ENCODE data around the gene AMD1. TPM values are rescaled to one million over a fixed set of nuclear protein-coding genes. Genes with fewer than 3 reads are reported as not detected.

AMD1 gene
- total RNA-seq, 1 experiment from 2014 or later = 87.6 TPM

- TF ChIP-seq, protein P1, sequence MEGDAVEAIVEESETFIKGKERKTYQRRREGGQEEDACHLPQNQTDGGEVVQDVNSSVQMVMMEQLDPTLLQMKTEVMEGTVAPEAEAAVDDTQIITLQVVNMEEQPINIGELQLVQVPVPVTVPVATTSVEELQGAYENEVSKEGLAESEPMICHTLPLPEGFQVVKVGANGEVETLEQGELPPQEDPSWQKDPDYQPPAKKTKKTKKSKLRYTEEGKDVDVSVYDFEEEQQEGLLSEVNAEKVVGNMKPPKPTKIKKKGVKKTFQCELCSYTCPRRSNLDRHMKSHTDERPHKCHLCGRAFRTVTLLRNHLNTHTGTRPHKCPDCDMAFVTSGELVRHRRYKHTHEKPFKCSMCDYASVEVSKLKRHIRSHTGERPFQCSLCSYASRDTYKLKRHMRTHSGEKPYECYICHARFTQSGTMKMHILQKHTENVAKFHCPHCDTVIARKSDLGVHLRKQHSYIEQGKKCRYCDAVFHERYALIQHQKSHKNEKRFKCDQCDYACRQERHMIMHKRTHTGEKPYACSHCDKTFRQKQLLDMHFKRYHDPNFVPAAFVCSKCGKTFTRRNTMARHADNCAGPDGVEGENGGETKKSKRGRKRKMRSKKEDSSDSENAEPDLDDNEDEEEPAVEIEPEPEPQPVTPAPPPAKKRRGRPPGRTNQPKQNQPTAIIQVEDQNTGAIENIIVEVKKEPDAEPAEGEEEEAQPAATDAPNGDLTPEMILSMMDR (conservative IDR thresholded peaks at IDR 0.05; ENCODE audit: low read depth, low read length) = no peak
- TF ChIP-seq EZH2 (IDR thresholded peaks at IDR 0.05; ENCODE audit: borderline replicate concordance, low read depth, low read length, poor library complexity, severe bottlenecking) = no peak
- no peaks in the 10 kb centered on the region for H3K36me3 ChIP-seq (ENCODE audit: insufficient read depth, low read length, poor library complexity, severe bottlenecking)
- no peaks in the 10 kb centered on the region for H3K27me3 ChIP-seq (replicated peaks; ENCODE audit: insufficient read depth, low read depth, low read length, poor library complexity)
- no peak overlapping the region for H3K4me3 ChIP-seq (ENCODE audit: low read depth, low read length, poor library complexity, severe bottlenecking)
- ChIA-PET POLR2A (ENCODE audit: low non-redundant PET) (interaction anchor here (0.8 kb wide), 1 partner anchor 1358 kb away, joined by 4 read pairs; no protein-coding TSS in a partner anchor), CTCF (no interaction called here)
- intact Hi-C loops (cut with micrococcal nuclease; ENCODE audit: unreplicated experiment) = no loop called here
- DNase-seq (ENCODE audit: low spot score) = no peak
- no TSS peak for BruUV-seq (replicated peaks)
- no peaks in the 10 kb centered on the region for H3K9me3 ChIP-seq (ENCODE audit: low read depth, low read length, poor library complexity, severe bottlenecking)
- peaks cover 55% of the 10 kb centered on the region for H3K4me1 ChIP-seq (ENCODE audit: insufficient read depth, low read length, poor library complexity, severe bottlenecking)
- H3K27ac ChIP-seq (ENCODE audit: low read depth, low read length, poor library complexity, severe bottlenecking) = peak overlapping the region; percentile 1
Observed at GRCh38 chr6:110880651-110881050, 6.1 kb downstream of the AMD1 start.

GRCh38 chr6:110881546-110882273, 7.1 kb downstream of the AMD1 start:
- no TSS peak for BruUV-seq (replicated peaks)

GRCh38 chr6:110882274-110882619, 7.7 kb downstream of the AMD1 start:
- Histone ChIP-seq H3K4me3 (ENCODE audit: low read depth, low read length, poor library complexity, severe bottlenecking) (no peak overlapping the region), H3K9me3 (ENCODE audit: low read depth, low read length, poor library complexity, severe bottlenecking) (no peaks in the 10 kb centered on the region), H3K27me3 (replicated peaks; ENCODE audit: insufficient read depth, low read depth, low read length, poor library complexity) (no peaks in the 10 kb centered on the region), H3K27ac (ENCODE audit: low read depth, low read length, poor library complexity, severe bottlenecking) (no peak overlapping the region), H3K4me1 (ENCODE audit: insufficient read depth, low read length, poor library complexity, severe bottlenecking) (peaks cover 55% of the 10 kb centered on the region), H3K36me3 (ENCODE audit: insufficient read depth, low read length, poor library complexity, severe bottlenecking) (no peaks in the 10 kb centered on the region)
- POLR2A ChIA-PET (ENCODE audit: low non-redundant PET) = interaction anchor here (0.6 kb wide), 1 partner anchor 62 kb away, joined by 4 read pairs; no protein-coding TSS in a partner anchor
- intact Hi-C loops (cut with micrococcal nuclease; ENCODE audit: unreplicated experiment) = no loop called here
- CTCF ChIA-PET = interaction anchor here (0.7 kb wide), 1 partner anchor 200 kb away, joined by 4 read pairs; no protein-coding TSS in a partner anchor
- no TSS peak for BruUV-seq (replicated peaks)
- TF ChIP-seq EZH2 (IDR thresholded peaks at IDR 0.05; ENCODE audit: borderline replicate concordance, low read depth, low read length, poor library complexity, severe bottlenecking) = no peak
- TF ChIP-seq, protein P1 (conservative IDR thresholded peaks at IDR 0.05; ENCODE audit: low read depth, low read length) = no peak
- DNase-seq (ENCODE audit: low spot score) = no peak

More at GRCh38 chr6:110881546-110882273, 7.1 kb downstream of the AMD1 start:
- CTCF ChIA-PET = interaction anchor here (0.7 kb wide), 1 partner anchor 199 kb away, joined by 4 read pairs; no protein-coding TSS in a partner anchor
- POLR2A ChIA-PET (ENCODE audit: low non-redundant PET) = interaction anchor here (0.6 kb wide), 1 partner anchor 62 kb away, joined by 4 read pairs; no protein-coding TSS in a partner anchor
- TF ChIP-seq EZH2 (IDR thresholded peaks at IDR 0.05; ENCODE audit: borderline replicate concordance, low read depth, low read length, poor library complexity, severe bottlenecking) = no peak
- TF ChIP-seq, protein P1 (conservative IDR thresholded peaks at IDR 0.05; ENCODE audit: low read depth, low read length) = no peak
- no peaks in the 10 kb centered on the region for H3K9me3 ChIP-seq (ENCODE audit: low read depth, low read length, poor library complexity, severe bottlenecking)
- H3K27ac ChIP-seq (ENCODE audit: low read depth, low read length, poor library complexity, severe bottlenecking) = peak overlapping the region; percentile 1
- no peak overlapping the region for H3K4me3 ChIP-seq (ENCODE audit: low read depth, low read length, poor library complexity, severe bottlenecking)
- H3K36me3 ChIP-seq (ENCODE audit: insufficient read depth, low read length, poor library complexity, severe bottlenecking) = no peaks in the 10 kb centered on the region
- intact Hi-C loops (cut with micrococcal nuclease; ENCODE audit: unreplicated experiment) = no loop called here
- no peaks in the 10 kb centered on the region for H3K27me3 ChIP-seq (replicated peaks; ENCODE audit: insufficient read depth, low read depth, low read length, poor library complexity)
- H3K4me1 ChIP-seq (ENCODE audit: insufficient read depth, low read length, poor library complexity, severe bottlenecking) = peaks cover 55% of the 10 kb centered on the region
- no peak for DNase-seq (ENCODE audit: low spot score)
